ENCODE data around the gene ZNF625.

ZNF625 gene

GRCh38 chr19:12156223-12157058 lies at the start of gene ZNF625:
Gene ZNF625, minus strand, starts transcription at chr19:12156734. Its CDS starts 176 bp downstream, at chr19:12156558.
- DNase-seq = peak; percentile 67

DNA sequence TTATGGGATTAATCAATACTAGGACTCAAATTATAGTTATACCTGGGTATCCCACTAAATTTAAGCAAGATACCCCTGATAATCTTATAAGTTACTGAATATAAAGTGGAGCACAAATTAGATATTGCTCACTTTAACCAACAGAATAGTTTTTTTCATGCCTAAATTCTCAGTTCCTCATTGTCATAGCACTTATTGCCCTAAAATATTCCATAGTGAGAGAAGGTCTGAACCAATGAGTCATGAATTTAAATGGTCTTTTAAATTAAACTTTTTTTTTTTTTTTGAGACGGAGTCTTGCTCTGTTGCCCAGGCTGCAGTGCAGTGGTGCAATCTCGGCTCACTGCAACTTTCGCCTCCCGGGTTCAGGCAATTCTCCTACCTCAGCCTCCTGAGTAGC lies 48.8 kb upstream of the ZNF625 start:
- DNase-seq = no peak

- no peak for DNase-seq
These were observed 45.7 kb upstream of the ZNF625 start for GRCh38 chr19:12202250-12202649.

DNA sequence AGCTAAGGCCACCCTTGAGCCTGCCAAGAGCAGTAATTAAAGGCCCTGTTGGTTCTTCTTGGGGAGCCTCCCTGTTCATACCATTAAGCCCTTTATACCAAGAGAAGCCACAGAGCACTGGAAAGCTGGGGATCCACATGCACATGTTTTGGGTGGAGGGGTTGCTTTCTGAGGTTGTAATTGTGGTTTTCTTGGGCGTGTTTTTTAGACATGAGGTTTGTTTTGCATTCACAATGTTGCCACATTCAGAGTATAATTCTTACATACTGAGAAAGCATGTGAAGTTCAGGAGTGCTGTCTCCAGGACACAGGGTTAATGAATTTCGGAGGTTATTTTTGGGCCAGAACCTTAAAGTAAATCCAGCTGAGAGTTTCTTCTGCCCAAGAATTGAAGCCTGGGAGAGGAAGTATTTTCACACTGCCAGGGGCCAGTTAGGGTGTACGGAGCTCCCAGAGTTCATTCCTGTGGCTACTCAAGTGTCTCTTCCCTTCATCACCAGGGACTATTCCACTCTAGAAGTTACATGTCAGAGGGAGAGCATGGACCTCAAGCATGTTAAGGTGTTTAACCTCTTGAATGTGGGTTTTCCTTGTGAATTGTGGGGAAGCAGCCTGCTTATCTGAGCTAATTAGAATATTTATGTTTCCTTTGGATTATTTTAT lies 43.4 kb upstream of the ZNF625 start:
- no peak for DNase-seq

DNA sequence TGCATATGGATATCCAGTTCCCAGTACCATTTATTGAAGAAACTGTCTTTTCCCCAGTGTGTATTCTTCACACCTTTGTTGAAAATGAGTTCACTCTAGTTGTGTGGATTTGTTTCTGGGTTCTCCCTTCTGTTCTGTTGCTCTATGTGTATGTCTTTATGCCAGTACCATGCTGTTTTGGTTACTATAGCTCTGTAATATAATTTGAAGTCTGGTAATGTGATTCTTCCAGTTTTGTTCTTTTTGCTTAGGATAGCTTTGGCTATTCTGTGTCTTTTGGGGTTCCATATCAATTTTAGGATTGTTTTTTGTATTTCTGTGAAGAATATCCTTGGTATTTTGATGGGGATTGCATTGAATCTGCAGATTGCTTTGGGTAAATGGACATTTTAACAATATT lies 41.6 kb upstream of the ZNF625 start:
- DNase-seq = no peak

GRCh38 chr19:12194827-12195731 lies 38.5 kb upstream of the ZNF625 start:
- DNase-seq = no peak

- DNase-seq = no peak
These were observed 31.1 kb upstream of the ZNF625 start for GRCh38 chr19:12187625-12188024.

DNA sequence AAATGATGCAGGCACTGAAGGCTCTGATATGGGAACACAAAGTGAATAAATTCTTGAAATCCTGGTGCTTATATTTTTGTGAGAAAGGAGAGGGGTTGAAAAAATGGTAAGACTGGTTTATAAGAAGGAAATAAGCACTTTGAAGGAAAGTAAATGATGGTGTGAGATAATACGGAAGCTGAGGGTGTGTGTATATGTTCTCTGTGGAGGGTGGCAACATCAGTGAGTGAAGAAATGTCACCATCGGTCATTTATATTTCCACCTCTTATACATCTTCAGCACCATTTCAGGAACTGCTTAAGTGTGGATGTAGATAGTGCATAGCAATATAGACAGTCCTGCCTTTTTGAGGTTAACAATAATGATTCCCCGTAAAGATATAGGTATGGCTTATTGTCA lies 23.8 kb upstream of the ZNF625 start:
- no peak for DNase-seq

- no peak for DNase-seq
These were observed 10.1 kb upstream of the ZNF625 start for GRCh38 chr19:12166626-12167025.

GRCh38 chr19:12163826-12164225 lies 7.3 kb upstream of the ZNF625 start:
- no peak for DNase-seq

DNA sequence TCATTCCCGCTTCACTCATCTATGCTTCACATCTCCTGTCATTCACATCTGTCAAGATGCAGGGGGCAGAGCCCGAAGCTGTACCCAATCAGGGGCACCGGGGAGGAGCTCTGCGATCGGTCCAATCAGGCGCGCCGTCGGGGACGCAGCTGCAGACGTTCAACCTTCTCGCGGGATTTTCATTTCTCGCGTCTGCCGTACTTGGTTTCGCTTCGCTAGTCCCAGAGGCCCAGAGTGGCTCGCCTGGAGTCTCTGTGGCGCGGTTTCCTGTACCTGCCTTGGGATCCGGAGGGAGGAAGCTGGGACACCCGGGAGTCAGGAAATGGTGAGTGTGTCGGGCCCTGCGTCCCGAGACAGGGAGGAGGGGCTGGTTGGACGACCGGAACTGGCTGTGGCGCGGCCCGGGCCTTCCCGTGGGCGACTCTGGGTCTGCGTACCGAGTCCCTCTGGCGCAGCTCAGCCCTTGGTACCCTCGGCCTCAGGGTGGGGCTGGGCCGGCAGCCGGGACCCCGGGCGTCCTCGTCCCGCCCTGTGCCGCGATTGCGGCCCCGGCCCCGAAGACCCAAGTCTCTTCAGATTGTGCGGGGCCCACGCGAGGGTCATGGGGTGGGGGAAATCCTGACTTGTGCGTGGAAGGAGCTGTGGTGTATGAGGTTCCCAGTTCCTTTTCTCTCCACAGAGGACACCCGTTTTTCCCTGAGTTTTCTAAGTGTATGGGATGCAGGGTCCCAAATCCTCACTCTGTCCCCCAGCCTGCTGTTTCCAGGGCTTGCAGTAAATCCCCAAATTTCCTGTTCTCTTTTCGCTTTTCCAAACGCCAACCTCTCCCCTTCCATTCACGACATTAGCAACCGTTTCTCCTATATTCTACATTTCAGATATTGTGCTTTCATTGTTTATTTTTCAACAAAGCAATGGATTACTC lies 6.6 kb upstream of the ZNF625 start, which contains the start of gene ZNF136:
Gene ZNF136 (plus strand): TSS at position 215 of the 925 bp plus-strand sequence. CDS start 108 bp downstream, at position 323.
- peak; percentile 77 for DNase-seq

GRCh38 chr19:12162513-12162881 lies 6.0 kb upstream of the ZNF625 start:
- DNase-seq = no peak

GRCh38 chr19:12159773-12160414 lies 3.4 kb upstream of the ZNF625 start:
- DNase-seq = no peak

- DNase-seq = no peak
These were observed 1.1 kb downstream of the ZNF625 start for GRCh38 chr19:12155324-12155860.

DNA sequence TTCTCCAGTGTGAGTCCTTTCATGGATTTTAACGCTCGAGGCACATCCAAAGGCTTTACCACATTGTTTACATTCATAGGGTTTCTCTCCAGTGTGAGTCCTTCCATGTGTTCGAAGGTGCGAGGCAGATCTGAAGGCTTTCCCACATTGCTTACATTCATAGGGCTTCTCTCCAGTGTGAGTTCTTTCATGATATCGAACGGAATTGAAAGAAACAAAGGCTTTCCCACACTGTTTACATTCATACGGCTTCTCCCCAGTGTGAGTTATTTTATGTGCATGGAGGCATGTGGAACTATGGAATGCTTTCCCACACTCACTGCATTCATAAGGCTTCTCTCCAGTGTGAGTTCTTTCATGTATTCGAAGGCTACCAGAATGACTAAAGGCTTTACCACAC lies 11.2 kb downstream of the ZNF625 start:
- DNase-seq = no peak

DNA sequence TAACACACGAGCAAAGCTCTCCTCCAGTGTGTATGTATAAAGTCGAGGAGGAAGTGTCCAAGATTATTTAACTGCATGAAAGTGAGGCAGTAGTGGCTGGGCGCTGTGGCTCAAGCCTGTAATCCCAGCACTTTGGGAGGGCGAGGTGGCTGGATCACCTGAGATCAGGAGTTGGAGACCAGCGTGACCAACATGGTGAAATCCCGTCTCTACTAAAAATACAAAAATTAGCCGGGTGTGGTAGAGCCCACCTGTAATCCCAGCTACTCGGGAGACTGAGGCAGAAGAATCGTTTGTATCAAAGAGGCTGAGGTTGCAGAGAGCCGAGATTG lies 15.2 kb downstream of the ZNF625 start:
- DNase-seq = no peak

- peak; percentile 67 for DNase-seq
These were observed 15.8 kb downstream of the ZNF625 start for GRCh38 chr19:12140545-12141404.

- DNase-seq = peak; percentile 80
These were observed 16.5 kb downstream of the ZNF625 start, which contains the start of gene ZNF20 for GRCh38 chr19:12139885-12140544. Gene ZNF20, minus strand, starts transcription at chr19:12140350. Its CDS starts 168 bp downstream, at chr19:12140182.

GRCh38 chr19:12139269-12139668 lies 17.3 kb downstream of the ZNF625 start:
- DNase-seq = no peak
